Mononuclear cell (primary cell): ENCODE data around the gene ATL3. TPM values are rescaled to one million over a fixed set of nuclear protein-coding genes. Genes with fewer than 3 reads are reported as not detected.
"Not testable (repeated sequence)": the region's sequence is repeated elsewhere in the genome, so short reads cannot be mapped to it uniquely, and the experiment has no call there.

Experiments
- H3K27me3 ChIP-seq: 2 replicates; pipeline ENCODE4 v1.6.0; 2011; ENCODE audit warnings: low read length, control low read depth; ENCODE audit not compliant: insufficient read depth
- H3K4me1 ChIP-seq: 2 replicates; pipeline ENCODE4 v1.5.1; 2011; ENCODE audit warnings: mild to moderate bottlenecking, low read length, control low read depth; ENCODE audit not compliant: insufficient read depth
- H3K4me3 ChIP-seq: 2 replicates; pipeline ENCODE4 v1.5.1; 2011; ENCODE audit warnings: mild to moderate bottlenecking, low read length, moderate library complexity
- H3K9me3 ChIP-seq: 2 replicates; pipeline ENCODE4 v1.5.1; 2011; ENCODE audit warnings: low read depth, mild to moderate bottlenecking, control low read depth, low read length
- total RNA-seq: library from RNA; depleted of rRNA; stranded (reverse); fragments of >200 nt; gene quantifications from one replicate; pipeline ENCODE4 v1.2.3, GENCODE V29; 2012

Gene ATL3
- total RNA-seq, 1 donor: 29.8 TPM

GRCh38 chr11:63592975-63593395, 78.2 kb downstream of the ATL3 start:
- H3K9me3 ChIP-seq: no peaks in the 10 kb centered on the region
- H3K4me3 ChIP-seq: no peak overlapping the region
- no peaks in the 10 kb centered on the region for H3K4me1 ChIP-seq
- H3K27me3 ChIP-seq: no peaks in the 10 kb centered on the region

- Histone ChIP-seq H3K4me1 (no peaks in the 10 kb centered on the region), H3K27me3 (no peaks in the 10 kb centered on the region), H3K9me3 (no peaks in the 10 kb centered on the region), H3K4me3 (no peak overlapping the region)
These were observed 81.0 kb downstream of the ATL3 start for GRCh38 chr11:63590024-63590788.

GRCh38 chr11:63589000-63589399, 82.2 kb downstream of the ATL3 start:
- Histone ChIP-seq H3K9me3 (no peaks in the 10 kb centered on the region), H3K27me3 (no peaks in the 10 kb centered on the region), H3K4me1 (no peaks in the 10 kb centered on the region), H3K4me3 (no peak overlapping the region)

- no peak overlapping the region for H3K4me3 ChIP-seq
- H3K27me3 ChIP-seq: no peaks in the 10 kb centered on the region
- H3K4me1 ChIP-seq: no peaks in the 10 kb centered on the region
- H3K9me3 ChIP-seq: no peaks in the 10 kb centered on the region
These were observed 84.6 kb downstream of the ATL3 start for GRCh38 chr11:63586451-63587166.

- H3K4me1 ChIP-seq: no peaks in the 10 kb centered on the region
- H3K9me3 ChIP-seq: peaks cover 6% of the 10 kb centered on the region
- no peaks in the 10 kb centered on the region for H3K27me3 ChIP-seq
- no peak overlapping the region for H3K4me3 ChIP-seq
These were observed 87.9 kb downstream of the ATL3 start for GRCh38 chr11:63583357-63583677.

GRCh38 chr11:63581224-63581623, 90.0 kb downstream of the ATL3 start:
- not testable (repeated sequence) for H3K4me3 ChIP-seq, H3K27me3 ChIP-seq, H3K4me1 ChIP-seq, H3K9me3 ChIP-seq

- not testable (repeated sequence) for H3K27me3 ChIP-seq, H3K9me3 ChIP-seq, H3K4me3 ChIP-seq
- peaks cover 13% of the 10 kb centered on the region for H3K4me1 ChIP-seq
These were observed 92.3 kb downstream of the ATL3 start for GRCh38 chr11:63578882-63579281.

GRCh38 chr11:63574856-63575602, 96.1 kb downstream of the ATL3 start:
- Histone ChIP-seq H3K27me3 (no peaks in the 10 kb centered on the region), H3K4me1 (peaks cover 19% of the 10 kb centered on the region), H3K4me3 (no peak overlapping the region), H3K9me3 (peaks cover 3% of the 10 kb centered on the region)

Other genes with a start within 250 kb of the ATL3 start
- 0.42 TPM for gene PLAAT5, start 180.2 kb downstream of the ATL3 start, total RNA-seq
- 6.3 TPM for gene LGALS12, start 165.3 kb downstream of the ATL3 start, total RNA-seq
- 51.4 TPM for gene PLAAT4, start 134.6 kb downstream of the ATL3 start, total RNA-seq
- gene PLAAT2, start 108.0 kb downstream of the ATL3 start, total RNA-seq: not detected
- gene PLAAT3, start 56.9 kb downstream of the ATL3 start, total RNA-seq: 2.8 TPM
- gene RTN3, start 10.1 kb upstream of the ATL3 start, total RNA-seq: 65.1 TPM
- gene ZFTA, start 97.4 kb upstream of the ATL3 start, total RNA-seq: 2.6 TPM
- gene SPINDOC, start 142.1 kb upstream of the ATL3 start, total RNA-seq: 3.0 TPM
- 19.4 TPM for gene MARK2, start 167.7 kb upstream of the ATL3 start, total RNA-seq
- gene RCOR2, start 245.8 kb upstream of the ATL3 start, total RNA-seq: not detected